NT2/D1 (cell line): ENCODE measurements around the gene TUBB1.

Source experiments
- SUZ12 ChIP-seq: IDR thresholded peaks from 2 replicates; pipeline ENCODE4 v1.6.1; 2011; ENCODE audit not compliant: insufficient read length, insufficient read depth; ENCODE audit errors: extremely low read depth
- YY1 ChIP-seq: IDR thresholded peaks from 2 replicates; pipeline ENCODE4 v1.6.1; 2011; ENCODE audit not compliant: insufficient read length, insufficient read depth
- ZNF274 ChIP-seq: IDR thresholded peaks from 2 replicates; pipeline ENCODE4 v1.6.1; 2011; ENCODE audit warnings: mild to moderate bottlenecking, low read depth, low read length

- no peak for TF ChIP-seq YY1
- TF ChIP-seq SUZ12 = no peak
- TF ChIP-seq ZNF274 = no peak
Measured at GRCh38 chr20:58969439-58969838, 49.8 kb upstream of the TUBB1 start.
